Right hindlimb (tissue), 1 donor: ENCODE results near the gene KIR2DL4.
"Not testable (repeated sequence)": the region's sequence is repeated elsewhere in the genome, so short reads cannot be mapped to it uniquely, and the experiment has no call there.

ENCODE experiments used
- DNase-seq: peaks from one replicate; pipeline ENCODE4 v3.0.0-alpha.2; 2018

Gene KIR2DL4

DNA sequence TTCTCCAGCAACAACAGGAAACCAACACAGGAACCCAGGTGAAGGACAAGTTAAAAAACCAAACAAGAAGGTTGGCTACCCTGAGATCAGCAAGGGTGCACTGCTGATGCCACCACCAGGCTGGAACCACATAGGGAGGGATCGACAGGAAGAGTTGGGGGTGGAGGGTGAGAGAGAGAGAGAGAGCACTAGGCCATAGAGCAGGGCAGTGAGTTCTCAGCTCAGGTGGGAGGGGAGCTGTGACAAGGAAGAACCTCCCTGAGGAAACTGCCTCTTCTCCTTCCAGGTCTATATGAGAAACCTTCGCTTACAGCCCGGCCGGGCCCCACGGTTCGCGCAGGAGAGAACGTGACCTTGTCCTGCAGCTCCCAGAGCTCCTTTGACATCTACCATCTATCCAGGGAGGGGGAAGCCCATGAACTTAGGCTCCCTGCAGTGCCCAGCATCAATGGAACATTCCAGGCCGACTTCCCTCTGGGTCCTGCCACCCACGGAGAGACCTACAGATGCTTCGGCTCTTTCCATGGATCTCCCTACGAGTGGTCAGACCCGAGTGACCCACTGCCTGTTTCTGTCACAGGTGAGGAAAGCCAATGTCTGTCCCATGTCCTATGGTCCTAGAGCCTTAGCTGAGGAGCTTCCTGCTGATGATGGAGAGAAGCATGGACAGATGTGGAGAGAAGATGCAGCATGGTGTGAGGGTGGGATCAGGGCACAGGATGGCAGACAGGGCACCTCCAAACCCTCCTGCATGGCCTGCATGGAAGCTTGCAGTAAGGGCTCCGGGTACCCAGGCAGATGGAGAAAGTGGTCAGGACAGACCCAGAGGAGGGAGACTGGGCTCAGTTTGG is 2.5 kb downstream of the KIR2DL4 start:
- DNase-seq = no peak

GRCh38 chr19:54806516-54806838 is 3.1 kb downstream of the KIR2DL4 start:
- DNase-seq = no peak

DNA sequence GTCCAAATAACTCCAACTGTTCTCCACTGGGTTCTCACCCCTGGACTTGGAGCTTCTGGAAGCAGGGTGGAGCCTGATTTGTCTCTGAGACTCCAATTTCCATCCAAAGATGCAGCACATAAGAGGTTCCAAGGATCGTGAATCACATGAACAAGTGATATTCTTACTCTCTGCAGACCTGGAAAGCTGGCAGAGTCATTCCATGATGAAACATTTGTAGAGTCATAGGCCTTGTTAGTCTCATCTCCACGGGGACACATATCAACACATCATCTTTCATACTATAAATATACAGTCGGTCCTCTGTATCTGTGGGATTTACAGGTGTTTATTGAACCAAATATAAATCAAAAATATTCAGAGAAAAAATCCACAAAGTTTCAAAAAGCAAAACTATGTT is 11.2 kb downstream of the KIR2DL4 start:
- not testable (repeated sequence) for DNase-seq

DNA sequence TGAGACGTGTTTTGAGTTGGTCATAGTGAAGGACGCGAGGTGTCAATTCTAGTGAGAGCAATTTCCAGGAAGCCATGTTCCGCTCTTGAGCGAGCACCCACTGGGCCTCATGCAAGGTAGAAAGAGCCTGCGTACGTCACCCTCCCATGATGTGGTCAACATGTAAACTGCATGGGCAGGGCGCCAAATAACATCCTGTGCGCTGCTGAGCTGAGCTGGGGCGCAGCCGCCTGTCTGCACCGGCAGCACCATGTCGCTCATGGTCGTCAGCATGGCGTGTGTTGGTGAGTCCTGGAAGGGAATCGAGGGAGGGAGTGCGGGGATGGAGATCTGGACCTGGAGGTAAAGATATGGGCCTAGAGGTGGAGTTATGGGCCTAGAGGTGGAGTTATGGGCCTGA is 12.8 kb downstream of the KIR2DL4 start, which contains the start of gene KIR3DL1:
Gene KIR3DL1, plus strand, starts transcription at position 218 of the 400 bp plus-strand sequence.
- not testable (repeated sequence) for DNase-seq

GRCh38 chr19:54817670-54818536 is 14.5 kb downstream of the KIR2DL4 start:
- no peak for DNase-seq

DNA sequence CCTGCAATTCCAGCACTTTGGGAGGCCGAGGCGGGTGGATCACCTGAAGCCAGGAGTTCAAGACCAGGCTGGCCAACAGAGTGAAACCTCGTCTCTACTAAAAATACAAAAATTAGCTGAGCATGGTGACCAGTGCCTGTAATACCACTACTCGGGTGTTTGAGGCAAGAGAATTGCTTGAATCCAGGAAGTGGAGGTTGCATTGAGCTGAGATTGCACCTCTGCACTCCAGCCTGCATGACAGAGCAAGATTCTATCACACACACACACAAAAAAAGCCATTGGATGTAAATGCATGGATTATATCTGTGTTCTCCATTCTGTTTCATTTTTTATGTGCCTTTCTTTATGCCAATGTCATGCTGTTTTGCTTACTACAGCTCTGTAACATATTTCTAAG is 21.0 kb downstream of the KIR2DL4 start:
- DNase-seq = not testable (repeated sequence)

- DNase-seq = not testable (repeated sequence)
Measured at GRCh38 chr19:54825326-54825725, 21.9 kb downstream of the KIR2DL4 start.

GRCh38 chr19:54828064-54828463 is 24.7 kb downstream of the KIR2DL4 start:
- not testable (repeated sequence) for DNase-seq

DNA sequence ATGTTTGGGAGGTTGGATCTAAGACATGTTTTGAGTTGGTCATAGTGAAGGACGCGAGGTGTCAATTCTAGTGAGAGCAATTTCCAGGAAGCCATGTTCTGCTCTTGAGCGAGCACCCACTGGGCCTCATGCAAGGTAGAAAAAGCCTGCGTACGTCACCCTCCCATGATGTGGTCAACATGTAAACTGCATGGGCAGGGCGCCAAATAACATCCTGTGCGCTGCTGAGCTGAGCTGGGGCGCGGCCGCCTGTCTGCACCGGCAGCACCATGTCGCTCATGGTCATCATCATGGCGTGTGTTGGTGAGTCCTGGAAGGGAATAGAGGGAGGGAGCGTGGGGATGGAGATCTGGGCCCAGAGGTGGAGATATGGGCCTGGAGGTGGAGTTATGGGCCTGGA is 29.1 kb downstream of the KIR2DL4 start, which contains the start of gene KIR2DS4:
Gene KIR2DS4, plus strand, starts transcription at position 181 of the 400 bp plus-strand sequence.
- not testable (repeated sequence) for DNase-seq

DNA sequence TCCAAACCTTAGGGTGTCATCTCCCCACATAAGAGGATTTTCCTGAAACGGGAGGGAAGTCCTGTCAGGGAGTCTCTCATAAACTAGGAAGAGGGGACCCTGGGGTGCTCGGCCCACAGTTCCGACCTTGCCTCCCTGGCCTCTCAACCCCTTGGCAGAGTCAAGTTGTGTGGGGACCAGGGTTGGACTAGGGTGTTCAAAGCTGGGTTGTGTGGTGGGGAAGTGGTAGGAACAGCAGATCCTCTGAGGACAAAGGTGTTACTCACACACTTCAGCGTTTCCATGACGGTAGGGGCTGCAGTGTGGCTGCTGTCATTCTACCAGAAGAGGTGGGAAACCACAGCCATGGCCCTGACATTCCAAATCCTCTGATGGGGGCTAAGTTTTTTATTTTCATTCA is 31.7 kb downstream of the KIR2DL4 start:
- not testable (repeated sequence) for DNase-seq

DNA sequence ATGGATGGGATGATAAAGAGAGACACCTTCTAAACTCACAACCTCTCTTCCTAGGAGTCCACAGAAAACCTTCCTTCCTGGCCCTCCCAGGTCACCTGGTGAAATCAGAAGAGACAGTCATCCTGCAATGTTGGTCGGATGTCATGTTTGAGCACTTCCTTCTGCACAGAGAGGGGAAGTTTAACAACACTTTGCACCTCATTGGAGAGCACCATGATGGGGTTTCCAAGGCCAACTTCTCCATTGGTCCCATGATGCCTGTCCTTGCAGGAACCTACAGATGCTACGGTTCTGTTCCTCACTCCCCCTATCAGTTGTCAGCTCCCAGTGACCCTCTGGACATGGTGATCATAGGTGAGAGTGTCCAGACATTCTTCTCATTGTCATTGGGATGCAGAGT is 34.1 kb downstream of the KIR2DL4 start:
- DNase-seq = not testable (repeated sequence)

DNA sequence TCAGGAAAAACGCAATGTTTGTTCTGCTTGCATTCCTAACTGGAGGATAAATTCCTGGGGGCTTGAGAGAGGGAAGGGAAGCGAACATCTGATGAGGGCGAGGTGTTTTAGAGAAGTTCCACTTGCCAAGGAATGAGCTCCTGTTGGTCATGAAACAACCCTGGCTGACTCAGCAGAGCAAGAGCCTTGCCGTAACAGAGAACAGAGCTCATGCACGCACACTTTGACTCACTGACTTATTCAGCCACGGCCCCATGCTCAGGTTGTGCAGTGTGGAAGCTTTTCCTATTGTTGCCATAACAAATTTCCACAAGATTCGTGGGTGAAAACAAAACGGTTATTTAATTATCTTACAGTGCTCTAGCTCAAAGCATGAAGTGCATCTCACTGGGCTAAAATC is 39.8 kb downstream of the KIR2DL4 start:
- not testable (repeated sequence) for DNase-seq

DNA sequence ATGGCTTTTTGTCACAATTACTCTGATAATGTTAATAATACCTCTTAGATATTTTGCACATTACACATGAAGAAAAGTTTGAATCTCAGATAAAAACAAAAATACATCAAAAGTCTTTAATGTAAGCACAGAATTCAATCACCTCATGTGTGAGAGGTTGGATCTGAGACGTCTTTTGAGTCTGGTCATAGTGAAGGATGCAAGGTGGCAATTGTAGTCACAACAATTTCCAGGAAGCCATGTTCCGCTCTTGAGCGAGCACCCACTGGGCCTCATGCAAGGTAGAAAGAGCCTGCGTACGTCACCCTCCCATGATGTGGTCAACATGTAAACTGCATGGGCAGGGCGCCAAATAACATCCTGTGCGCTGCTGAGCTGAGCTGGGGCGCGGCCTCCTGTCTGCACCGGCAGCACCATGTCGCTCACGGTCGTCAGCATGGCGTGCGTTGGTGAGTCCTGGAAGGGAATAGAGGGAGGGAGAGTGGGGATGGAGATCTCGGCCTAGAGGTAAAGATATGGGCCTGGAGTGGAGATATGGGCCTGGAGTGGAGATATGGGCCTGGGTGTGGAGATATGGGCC is 46.7 kb downstream of the KIR2DL4 start, which contains the start of gene KIR3DL2:
Gene KIR3DL2, plus strand, starts transcription at position 383 of the 580 bp plus-strand sequence. Its CDS starts 33 bp downstream, at position 416.
- DNase-seq = not testable (repeated sequence)

- no peak for DNase-seq
Measured at GRCh38 chr19:54850930-54851329, 47.5 kb downstream of the KIR2DL4 start.

- no peak for DNase-seq
Measured at GRCh38 chr19:54851353-54851752, 47.9 kb downstream of the KIR2DL4 start.

- DNase-seq = not testable (repeated sequence)
Measured at GRCh38 chr19:54855241-54855640, 51.8 kb downstream of the KIR2DL4 start.

DNA sequence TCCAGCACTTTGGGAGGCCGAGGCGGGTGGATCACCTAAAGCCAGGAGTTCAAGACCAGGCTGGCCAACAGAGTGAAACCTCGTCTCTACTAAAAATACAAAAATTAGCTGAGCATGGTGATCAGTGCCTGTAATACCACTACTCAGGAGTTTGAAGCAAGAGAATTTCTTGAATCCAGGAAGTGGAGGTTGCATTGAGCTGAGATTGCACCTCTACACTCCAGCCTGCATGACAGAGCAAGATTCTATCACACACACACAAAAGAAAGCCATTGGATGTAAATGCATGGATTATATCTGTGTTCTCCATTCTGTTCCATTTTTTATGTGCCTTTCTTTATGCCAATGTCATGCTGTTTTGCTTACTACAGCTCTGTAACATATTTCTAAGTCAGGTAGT is 55.1 kb downstream of the KIR2DL4 start:
- not testable (repeated sequence) for DNase-seq

DNA sequence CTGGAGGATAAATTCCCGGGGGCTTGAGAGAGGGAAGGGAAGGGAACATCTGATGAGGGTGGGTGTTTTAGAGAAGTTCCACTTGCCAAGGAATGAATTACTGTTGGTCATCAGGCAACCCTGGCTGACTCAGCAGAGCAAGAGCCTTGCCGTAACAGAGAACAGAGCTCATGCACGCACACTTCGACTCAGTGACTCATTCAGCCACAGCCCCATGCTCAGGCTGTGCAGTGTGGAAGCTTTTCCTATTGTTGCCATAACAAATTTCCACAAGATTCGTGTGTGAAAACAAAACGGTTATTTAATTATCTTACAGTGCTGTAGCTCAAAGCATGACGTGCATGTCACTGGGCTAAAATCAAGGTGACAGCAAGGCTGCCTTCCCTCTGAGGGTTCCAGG is 56.0 kb downstream of the KIR2DL4 start:
- not testable (repeated sequence) for DNase-seq

DNA sequence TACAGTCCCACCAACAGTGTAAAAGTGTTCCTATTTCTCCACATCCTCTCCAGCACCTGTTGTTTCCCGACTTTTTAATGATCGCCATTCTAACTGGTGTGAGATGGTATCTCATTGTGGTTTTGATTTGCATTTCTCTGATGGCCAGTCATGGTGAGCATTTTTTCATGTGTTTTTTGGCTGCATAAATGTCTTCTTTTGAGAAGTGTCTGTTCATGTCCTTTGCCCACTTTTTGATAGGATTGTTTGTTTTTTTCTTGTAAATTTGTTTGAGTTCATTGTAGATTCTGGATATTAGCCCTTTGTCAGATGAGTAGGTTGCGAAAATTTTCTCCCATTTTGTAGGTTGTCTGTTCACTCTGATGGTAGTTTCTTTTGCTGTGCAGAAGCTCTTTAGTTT is 60.0 kb downstream of the KIR2DL4 start:
- DNase-seq = not testable (repeated sequence)
